Brain microvascular endothelial cell (primary cell): ENCODE measurements around the gene STYXL2.

Source experiments
- DNase-seq: peaks from one replicate; pipeline ENCODE4 v3.0.0-alpha.2; 2020
- H3K27ac ChIP-seq: fragments of 250-450 bp; sonication (Bioruptor Pico); 2 replicates; pipeline ENCODE4 v1.5.1; 2020; ENCODE audit warnings: mild to moderate bottlenecking, moderate library complexity
- H3K27me3 ChIP-seq: fragments of 250-450 bp; sonication (Bioruptor Pico); replicated peaks from 2 replicates; pipeline ENCODE4 v1.5.1; 2020; ENCODE audit warnings: mild to moderate bottlenecking
- H3K36me3 ChIP-seq: fragments of 250-450 bp; sonication (Bioruptor Pico); replicated peaks from 2 replicates; pipeline ENCODE4 v1.5.1; 2020; ENCODE audit warnings: mild to moderate bottlenecking
- H3K4me3 ChIP-seq: 2 replicates; pipeline ENCODE4 v1.5.1; 2011; ENCODE audit warnings: low read depth, mild to moderate bottlenecking, control low read depth, low read length, moderate library complexity
- CTCF ChIP-seq: IDR thresholded peaks from 2 replicates; pipeline ENCODE4 v1.5.1; 2011; ENCODE audit warnings: low read depth, mild to moderate bottlenecking, moderate library complexity, low read length, control low read depth, inconsistent platforms; ENCODE audit errors: missing control alignments
- in situ Hi-C: cut with HindIII; loops from 2 replicates; pipeline ENCODE4 v1.10.0; 2017; ENCODE audit warnings: low sequenced_read_pairs, low pct_ligation_motif_present

STYXL2 gene

DNA sequence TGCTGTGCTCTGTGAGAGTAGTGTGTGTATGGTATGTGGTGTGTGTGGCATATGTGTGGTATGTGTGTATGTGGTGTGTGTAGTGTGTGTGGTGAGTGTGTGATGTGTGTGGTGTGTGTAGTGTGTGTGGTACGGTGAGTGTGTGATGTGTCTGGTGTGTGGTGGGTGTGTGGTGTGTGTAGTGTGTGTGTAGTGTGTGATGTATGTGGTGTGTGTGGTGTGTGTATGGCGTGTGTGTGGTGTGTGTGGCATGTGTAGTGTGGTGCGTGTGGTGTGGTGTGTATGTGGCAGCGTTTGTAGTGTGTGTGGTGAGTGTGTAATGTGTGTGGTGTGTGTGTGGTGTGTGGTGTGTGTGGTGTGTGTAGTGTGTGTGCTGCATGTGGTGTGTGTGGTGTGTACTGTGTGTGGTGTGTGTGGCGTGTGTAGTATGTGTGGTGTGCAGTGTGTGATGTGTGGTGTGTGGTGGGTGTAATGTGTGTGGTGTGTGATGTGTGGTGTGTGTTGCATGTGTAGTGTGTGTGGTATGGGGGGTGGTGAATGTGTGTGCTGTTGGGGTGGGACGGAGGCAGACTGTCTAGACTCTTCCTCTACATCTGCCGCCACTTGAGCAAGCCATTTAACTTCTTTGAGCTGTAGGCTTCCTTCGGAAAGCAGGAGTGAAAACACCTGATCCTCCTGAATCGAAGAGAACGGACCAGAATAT is 37.2 kb upstream of the STYXL2 start:
- TF ChIP-seq CTCF, result no peak
- no peak overlapping the region for H3K4me3 ChIP-seq
- in situ Hi-C loops, result no loop called here
- no peak for DNase-seq
- H3K27ac ChIP-seq, result no peak overlapping the region
- peaks cover 3% of the 10 kb centered on the region for H3K27me3 ChIP-seq
- H3K36me3 ChIP-seq, result no peaks in the 10 kb centered on the region

- Histone ChIP-seq H3K36me3 (no peaks in the 10 kb centered on the region), H3K27me3 (peaks cover 3% of the 10 kb centered on the region), H3K4me3 (no peak overlapping the region), H3K27ac (no peak overlapping the region)
- in situ Hi-C loops, result no loop called here
- peak; percentile 79 for TF ChIP-seq CTCF
- DNase-seq, result peak; percentile 34
These were observed 36.6 kb upstream of the STYXL2 start for GRCh38 chr1:167057241-167057688.

DNA sequence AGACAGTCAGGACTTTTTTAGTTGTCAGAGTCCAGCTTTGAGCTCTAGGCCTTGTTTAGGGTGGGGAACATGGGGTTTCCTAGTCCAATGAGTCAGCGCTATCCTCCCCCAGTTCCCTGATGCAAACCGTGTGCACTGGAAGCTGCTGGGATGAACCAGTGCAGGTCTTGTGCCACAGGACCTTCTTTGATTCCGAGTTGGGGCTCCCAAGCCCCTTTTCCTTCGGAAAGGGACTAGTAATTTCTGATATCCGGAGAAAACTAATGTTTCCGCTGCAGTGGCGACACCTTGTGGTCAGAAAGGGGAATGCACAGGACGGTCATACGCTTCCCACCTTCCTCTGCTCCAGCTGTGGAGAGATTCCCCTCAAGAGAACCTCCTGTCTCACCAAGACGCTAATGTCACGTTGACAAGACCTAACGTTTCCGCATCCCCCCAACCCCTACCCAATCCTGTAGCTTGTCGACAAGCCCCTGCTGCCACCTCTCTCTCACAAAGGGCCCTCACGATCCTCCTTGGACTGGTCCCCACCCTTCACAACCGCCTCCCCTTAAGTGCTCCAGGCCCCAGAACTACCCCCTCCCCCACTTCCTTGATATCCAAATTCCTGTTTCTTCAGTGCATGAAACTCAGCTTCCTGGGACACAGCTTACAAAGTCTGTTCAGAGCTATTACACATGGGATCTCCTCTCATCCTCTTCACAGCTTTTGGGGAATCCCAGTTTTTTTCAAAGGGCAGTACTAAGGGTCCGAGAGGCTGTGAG is 34.6 kb upstream of the STYXL2 start:
- TF ChIP-seq CTCF, result peak; percentile 94
- DNase-seq, result peak; percentile 69
- Histone ChIP-seq H3K27ac (no peak overlapping the region), H3K36me3 (no peaks in the 10 kb centered on the region), H3K27me3 (peaks cover 3% of the 10 kb centered on the region), H3K4me3 (no peak overlapping the region)
- in situ Hi-C loops, result no loop called here

DNA sequence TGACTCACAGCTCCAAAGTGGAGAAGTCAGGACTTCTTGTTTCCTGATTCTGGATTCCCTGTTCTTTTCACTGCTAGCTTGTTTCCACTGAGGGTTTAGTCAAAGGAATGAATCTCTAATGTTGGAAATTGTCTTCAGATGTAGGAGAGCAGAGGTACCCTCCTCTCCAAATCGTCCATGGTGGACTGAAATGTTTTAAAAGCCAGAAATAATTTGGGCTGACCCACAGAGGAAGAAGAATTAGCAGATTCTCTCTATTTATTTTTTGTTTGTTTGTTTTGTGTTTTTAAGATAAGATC is 34.1 kb upstream of the STYXL2 start:
- Histone ChIP-seq H3K27me3 (peaks cover 3% of the 10 kb centered on the region), H3K4me3 (no peak overlapping the region), H3K27ac (no peak overlapping the region), H3K36me3 (no peaks in the 10 kb centered on the region)
- in situ Hi-C loops, result loop anchor here (10.0 kb wide), 1 partner anchor 145 kb away; no protein-coding TSS in a partner anchor
- no peak for TF ChIP-seq CTCF
- no peak for DNase-seq

DNA sequence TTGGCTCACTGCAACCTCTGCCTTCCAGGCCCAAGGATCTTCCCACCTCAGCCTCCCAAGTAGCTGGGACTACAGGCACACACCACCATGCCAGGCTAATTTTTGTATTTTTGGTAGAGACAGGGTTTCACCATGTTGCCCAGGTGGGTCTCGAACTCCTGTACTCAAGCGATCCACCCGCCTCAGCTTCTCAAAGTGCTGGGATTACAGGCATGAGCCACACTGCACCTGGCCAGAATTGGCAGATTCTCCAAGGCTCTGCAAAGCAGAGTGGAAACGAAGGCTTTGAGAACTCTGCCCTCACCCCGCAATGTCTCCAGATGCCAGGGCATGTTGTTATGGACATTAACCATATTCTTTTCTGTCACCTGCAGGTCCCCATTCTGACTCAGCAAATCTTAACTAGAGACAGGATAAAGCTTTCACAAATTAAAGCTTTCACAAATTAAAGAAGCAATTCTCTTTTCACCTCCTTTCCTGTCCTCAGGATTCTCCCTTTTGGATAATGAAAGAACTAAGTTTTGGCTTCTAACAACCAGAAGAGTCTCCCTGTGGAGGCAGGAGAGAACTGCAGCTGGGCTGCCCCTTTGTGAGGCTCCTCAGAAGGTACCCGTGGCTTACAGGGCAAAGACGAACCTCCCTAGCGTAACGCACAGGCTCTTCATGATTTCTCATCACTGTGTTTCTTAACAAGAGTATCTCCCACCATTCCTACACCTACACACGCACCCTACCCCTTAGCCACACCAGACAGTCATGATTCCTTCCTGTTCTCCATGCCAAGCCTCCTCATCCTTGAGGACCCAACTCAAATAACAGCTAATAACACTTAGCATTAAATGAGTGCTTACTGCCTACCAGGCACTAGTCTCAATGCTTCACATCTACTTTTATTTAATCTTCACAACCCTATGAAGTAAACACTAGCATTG is 33.5 kb upstream of the STYXL2 start:
- peak; percentile 66 for TF ChIP-seq CTCF
- in situ Hi-C loops, result loop anchor here (10.0 kb wide), 1 partner anchor 146 kb away; no protein-coding TSS in a partner anchor
- Histone ChIP-seq H3K36me3 (no peaks in the 10 kb centered on the region), H3K27ac (no peak overlapping the region), H3K4me3 (no peak overlapping the region), H3K27me3 (no peaks in the 10 kb centered on the region)
- DNase-seq, result no peak
